Amniotic epithelial cell (primary cell): ENCODE data around the gene RAP2A.

Experiments
- DNase-seq: peaks from one replicate; pipeline ENCODE4 v3.0.0-alpha.2; 2010; ENCODE audit warnings: low read depth

The RAP2A gene

DNA sequence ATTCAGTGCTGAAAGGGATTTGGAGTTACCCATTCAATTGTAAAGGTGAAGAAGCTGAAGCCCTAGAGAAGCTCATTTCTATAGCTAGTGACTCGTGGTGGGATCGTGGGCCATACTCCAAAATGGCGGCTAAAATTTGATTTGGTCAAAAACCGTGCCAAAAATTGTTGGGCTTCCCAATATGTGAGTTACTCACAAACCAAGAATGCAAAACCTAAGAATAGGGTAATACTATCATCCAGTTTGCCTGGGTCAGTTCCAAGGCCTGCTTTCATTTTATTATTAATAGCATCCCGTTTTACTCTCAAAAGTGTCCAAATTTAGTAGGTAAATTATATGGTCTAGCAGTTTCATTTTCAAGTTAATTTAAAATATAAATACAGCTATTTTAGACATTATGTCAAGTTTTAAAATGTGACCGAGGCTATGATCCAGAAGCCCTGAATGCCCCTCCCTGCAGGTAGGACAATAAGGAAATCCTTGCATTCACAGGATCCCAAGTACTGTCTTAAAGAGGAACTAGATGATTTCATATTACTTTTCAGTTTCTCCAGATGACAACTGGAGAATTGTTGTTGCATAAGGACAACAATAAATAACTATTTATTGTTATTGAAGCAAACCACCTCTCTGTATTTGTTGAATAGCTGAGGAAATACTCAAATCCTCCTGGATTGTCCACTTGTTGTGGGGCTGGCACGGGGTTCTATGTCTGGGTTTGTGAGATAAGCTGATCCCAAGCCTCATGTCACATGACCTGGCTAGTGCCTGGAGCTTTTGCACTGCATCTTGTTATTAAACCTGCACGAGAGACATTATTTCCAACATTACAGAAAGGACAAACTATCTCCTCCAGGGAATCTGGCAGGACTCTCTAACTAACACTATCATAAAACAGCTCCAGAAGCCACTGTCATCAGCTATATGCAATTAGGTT, 11.6 kb upstream of the RAP2A start:
- no peak for DNase-seq

DNA sequence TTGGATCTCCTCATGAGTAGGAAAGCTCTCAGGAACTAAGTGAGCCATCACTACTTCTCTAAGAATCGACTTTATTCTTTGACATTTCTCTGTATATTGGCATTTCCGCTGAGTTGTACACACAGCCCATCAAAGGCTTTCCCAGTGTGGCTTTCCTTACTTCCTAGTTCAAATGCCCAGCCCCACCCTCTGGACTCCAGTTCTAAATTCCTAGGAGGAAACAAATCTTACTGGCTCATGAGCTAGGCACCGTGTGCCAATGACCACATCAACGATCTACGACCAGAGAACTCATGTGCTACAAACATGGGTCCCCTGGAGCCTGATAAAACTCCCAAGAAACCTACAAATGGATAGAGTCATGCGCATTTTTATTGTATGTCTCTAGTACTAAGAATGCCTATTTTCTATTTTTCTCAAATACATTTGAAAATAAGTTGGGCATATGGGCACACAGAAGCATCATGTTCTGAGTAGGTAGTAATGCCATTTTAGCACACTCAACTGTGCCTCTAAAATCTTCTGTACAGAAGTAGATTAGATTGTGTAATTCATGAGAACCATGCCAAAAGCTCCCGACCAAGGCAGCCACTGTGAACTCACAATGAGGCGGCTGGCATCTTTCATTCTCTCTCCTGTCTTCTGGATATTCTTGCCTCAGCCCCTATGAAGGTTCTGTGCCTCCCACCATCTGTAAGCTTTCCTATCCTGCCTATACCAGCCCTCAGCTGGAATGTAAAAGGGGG, 10.5 kb upstream of the RAP2A start:
- peak; percentile 15 for DNase-seq

DNA sequence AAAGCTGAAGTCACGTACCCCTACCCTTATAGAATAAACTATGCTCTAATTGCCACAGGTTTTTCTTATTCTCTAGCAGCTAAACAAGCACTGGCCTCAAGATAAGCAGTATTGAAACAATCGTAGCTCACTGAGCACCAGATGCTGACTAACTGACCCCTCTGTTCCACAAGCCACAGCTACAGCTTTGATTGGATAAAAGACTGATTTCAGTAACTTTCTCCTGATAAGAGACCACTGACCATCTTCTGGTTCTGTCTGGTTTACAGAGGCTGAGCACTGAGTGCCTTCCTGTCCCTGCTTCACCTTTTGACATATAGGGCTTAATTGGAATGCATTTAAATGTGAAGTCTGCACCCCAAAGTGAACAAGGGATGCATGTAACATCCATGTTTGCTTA, 8.4 kb upstream of the RAP2A start:
- peak; percentile 59 for DNase-seq

DNA sequence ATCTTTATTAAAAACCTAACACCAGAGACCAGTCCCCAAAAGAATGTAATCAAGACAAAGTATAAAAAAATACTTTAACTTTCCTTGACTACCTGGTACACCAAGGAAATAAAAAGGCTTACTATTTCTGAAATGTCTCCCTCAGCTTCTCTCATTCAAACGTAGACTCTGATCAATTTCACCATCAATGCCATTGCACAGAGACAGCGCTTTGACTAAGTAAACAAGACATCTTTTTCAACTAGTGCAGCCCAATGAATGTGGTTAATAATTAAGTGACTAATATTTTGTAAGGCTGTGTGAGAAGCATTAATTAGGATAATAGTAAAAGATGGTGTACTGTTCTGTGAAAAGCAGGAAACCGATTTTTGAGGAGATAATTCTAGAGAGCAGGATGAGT, 7.3 kb upstream of the RAP2A start:
- DNase-seq, result no peak

DNA sequence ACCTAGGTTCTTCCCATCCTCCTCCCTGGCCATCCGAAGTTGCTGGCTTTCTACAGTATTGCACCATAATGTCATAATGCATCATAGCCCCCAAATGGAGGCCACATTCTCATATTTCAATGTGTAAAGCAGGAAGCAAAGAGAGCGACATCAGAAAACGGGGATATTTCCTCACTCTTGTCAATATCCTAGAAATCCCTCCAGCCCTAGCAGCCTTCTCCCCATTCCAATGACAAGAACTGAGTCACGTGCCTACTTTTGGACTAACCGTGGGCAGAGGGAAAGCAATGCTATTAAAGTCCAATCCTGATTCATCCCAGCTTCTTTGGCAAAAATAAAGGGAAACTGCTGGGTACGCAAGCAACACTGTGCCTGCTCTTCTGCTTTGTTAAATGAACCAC, 4.3 kb upstream of the RAP2A start:
- DNase-seq, result no peak

DNA sequence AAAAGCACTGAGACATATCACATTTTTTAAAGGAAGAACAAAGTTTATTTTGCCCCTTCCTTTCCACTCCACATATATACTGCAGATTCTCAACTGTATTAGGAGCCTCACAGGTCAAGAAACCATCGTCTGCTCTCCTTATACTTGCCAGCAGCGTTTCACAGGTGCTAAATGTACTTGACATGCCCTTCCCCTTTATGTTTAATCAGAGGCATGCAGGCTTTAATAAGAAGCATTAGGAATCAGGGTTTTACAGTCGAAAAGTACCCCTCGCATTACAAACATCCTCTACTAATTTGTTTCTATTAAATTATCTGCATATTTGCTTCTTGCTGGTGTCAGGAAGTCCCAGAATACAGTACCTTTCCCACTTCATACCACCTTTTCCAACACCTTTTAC, 3.7 kb upstream of the RAP2A start:
- DNase-seq, result no peak

DNA sequence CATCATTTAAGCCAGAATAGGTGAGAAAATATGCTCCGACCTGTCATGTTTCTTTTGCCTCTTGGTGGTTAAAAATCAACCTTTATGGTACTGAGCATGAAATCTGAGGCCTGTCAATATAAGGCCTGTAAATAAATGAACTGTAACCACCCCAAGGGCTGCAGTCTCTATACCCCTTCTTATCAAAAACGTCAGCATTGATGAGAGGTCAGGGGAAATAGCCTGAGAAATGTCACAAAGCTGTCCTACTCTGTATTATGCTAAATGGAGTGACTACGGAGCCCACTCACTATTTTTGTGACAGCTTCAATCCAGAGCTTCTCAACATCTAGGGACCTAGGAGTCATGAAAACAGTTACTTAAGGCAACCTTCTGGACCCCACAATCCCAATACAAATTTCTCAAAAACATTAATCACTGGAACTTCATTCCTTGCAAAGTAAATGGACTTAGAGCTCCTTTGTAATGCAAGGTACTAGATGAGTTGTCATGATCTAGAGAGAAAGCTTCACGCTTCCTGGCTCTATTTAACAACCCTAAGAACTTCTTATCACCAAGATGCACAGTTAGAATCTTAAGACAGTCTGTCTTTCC, 2.7 kb upstream of the RAP2A start:
- DNase-seq, result no peak

DNA sequence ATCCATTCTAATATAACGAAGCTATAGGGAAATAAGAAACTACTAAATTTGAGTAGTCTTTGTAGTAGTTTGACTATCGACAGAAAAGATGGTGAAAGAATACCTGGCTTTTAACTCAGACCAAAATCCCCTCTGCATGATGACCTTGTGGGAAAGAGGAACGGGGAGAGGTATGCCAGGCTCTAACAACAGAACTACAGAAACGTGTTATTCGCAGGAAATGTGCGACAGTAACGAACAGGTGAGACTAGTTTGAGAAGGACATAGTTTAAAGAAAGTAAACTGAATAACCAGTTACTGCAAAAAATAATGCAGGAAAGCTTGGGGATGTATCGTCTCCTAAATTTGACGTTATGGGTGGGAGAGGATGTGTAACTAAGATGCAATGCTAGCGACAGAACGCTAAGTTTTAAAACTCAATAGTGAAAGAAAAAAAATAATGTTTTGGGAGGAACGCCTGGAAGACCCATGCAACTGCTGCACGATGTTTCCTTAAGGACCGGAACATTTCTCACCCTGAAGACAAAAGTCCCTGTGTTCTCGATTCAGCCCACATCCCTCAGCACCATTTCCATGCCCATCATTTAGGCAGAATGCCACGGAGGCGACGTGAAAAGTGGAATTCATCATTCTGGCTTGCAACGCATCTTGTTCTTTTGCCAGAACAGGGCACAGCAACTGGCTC, 1.6 kb upstream of the RAP2A start:
- no peak for DNase-seq

DNA sequence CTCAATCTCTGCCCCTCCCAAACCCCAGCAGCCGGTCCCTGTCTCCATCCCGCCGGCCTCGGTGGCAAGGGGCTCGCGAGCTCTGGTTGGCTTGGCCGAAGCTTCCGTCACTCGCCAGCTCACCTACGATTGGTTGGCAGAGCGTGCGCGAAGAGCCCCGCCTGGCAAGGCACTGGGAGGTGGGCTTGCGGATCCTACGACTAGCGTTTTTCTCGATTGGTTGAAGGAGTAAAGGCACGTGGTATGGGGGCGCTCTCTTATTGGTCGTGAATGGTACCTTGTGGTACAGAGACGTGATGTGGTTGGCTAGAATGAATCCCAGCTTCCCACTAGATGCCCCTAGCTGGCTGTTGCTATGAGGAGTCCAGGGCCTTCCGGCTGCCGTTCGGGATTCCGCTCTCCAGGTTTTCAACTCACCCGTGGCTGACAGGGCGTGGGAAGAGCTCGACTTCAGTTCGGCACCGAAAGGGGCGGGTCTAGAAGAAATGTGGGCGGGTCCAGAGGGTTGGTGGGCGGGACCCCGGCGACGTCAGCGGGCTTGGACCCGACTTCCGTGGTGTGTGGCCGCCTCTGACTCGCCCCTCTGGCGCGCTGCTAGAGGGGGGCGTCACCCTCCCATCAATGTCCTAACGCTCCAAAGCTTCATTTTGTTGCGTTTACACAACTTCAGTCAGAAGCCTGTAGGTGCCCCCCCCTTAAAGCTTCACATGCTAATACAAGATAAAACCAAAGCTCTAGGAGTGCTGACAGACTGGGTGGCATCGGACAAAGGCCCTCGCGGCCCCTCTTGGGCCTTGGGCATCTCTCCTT, 847 bp upstream of the RAP2A start:
- peak; percentile 100 for DNase-seq

DNA sequence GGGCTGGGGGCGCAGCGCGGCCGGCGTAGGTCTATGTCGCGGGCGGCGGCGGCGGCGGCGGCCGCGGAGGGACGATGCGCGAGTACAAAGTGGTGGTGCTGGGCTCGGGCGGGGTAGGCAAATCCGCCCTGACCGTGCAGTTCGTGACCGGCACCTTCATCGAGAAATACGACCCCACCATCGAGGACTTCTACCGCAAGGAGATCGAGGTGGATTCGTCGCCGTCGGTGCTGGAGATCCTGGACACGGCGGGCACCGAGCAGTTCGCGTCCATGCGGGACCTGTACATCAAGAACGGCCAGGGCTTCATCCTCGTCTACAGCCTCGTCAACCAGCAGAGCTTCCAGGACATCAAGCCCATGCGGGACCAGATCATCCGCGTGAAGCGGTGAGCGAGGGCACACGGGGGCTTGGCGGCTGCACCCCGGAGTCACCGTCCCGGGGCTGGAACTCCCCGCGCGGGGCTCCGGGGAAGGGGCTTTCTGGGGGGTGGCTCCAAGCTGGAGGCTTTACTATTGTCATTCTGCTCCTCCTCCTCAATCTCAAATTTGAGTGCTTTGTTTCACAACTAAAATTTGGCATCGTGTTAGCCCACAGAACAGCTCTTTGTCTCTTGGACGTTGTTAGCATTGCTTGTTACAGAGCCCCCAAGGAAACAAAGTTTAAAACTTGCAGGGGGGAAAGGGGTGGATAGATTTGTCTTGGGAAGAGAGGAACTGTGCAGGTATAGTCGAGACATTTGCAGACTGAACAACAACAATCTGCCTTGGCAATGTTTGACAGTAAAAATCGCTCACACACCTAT, 630 bp downstream of the RAP2A start:
- DNase-seq, result peak; percentile 13

DNA sequence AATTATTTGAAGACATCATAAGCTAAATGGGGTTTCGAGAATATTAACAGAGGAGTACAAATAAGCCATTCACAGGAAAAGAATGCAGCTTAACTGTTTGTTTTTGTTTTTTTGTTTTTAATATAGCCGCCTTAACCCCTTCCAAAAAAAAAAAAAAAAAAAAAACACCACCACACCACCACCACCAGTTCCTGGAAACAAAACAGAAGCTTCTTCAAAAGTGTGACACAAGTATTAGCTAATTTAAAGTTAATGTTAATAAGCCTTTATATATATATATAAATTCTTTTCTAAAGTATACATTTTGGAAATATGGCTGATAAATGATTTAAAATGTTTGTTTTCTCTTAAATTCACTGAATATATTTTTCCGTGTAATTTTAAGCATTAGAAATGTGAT, 1.4 kb downstream of the RAP2A start:
- DNase-seq, result no peak

DNA sequence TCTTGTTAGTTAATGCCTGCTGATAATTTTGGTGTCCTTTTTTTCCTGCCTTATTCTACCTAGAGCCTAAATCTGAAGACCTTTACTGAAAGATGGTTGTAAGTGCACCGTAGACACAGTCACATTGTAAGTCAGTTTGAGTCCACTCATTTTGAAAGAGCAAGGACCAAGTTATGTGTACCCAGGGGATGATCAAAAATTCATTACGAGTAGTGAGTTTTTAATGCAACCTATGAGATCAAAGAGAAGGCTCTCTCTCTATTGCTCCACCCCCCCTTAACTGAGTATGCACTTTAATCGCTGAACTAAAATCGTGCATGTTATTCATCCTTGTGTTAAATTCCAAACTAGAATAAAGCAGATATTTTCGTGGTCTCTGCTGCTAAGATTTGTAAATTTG, 1.8 kb downstream of the RAP2A start:
- no peak for DNase-seq

DNA sequence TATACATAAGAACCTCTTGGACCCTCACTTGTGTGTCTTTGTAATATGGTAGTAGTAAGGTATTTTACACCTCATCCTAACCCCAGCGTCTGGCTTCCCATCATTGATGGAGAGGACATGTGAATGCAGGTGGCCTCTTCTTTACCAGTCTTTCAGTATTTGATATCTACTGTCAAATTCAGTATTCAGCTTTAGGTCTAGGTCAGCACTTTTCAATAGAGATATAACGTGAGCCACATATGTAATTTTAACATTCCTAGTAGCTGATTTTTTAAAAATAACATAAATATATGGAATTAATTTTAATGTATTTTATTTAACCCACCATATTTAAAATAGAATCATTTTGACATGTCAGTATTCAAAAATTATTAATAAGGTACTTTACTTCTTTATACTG, 2.9 kb downstream of the RAP2A start:
- DNase-seq, result no peak

DNA sequence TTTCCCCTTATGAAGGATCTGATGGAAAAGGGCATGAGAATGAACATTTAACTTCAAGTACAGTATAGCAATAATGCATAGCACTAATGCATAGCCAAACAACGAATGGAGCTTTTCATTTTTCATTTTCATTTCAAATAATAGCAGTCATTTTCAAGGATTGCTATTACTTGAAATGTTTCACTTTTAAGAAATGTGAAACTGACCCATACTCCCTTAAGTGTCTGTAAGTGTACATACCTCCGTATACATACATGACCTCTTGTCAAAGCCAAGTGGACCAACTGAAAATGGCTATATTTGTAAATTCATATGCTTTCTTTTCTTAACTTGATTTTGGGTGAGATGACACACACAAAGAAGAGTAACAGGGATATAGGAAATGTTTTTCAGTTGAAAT, 3.8 kb downstream of the RAP2A start:
- no peak for DNase-seq

DNA sequence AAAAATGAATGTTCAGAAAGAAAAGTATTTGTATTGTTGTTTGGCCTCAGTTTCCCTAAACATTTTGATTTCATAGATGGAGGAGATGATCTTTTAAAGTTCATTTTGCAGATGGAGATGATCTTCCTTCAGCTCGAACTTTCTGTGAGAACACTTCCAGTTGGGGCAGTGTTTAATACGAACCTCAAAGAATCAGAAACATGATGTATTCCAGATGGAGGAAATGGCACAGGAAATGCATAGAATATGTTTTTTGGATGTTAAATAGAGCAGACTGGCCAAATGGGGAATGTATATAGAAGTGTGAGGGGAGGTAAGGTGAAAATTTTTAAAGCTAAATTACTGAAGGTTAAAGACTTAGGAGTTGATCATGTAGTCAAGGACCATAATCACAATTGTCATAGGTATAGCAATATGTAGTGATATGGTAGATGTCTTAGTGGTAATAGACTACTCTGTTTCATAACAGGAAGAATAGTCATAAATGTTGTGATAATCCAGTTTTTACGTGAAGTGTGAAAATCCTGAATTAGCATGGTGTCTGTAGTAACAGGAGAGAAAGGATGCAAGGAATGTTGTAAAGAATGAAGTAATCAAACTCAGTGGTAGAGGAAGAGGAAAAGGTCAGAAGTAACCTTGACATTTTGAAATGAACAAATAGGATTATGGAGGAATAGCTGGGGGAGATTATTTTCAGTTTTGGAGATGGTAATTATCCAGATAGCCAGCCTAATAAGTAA, 5.1 kb downstream of the RAP2A start:
- peak; percentile 28 for DNase-seq

DNA sequence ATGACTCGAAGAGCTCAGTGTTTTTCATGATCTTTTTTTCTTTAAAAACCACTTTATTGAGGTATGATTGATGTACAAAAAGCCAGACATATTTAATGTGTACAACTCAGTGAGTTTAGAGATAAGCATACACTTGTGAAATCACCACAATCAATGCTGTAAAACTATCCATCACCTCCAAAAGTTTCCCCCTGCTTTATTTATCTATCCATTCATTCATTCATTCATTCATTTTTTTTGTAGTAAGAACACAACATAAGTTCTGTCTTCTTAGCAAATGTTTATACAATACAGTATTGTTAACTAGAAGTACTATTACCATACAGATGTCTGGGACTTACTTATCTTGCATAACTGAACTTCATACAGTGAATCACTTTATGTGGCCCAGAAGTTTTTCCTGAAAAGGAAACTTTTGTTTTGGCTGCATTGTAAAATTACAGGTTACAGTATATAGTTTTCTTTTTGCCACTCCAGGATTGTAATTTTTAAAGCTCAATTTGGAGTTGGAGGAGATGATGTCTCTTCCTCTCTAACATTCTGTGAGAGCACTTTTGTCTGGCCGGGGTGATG, 6.7 kb downstream of the RAP2A start:
- peak; percentile 68 for DNase-seq

DNA sequence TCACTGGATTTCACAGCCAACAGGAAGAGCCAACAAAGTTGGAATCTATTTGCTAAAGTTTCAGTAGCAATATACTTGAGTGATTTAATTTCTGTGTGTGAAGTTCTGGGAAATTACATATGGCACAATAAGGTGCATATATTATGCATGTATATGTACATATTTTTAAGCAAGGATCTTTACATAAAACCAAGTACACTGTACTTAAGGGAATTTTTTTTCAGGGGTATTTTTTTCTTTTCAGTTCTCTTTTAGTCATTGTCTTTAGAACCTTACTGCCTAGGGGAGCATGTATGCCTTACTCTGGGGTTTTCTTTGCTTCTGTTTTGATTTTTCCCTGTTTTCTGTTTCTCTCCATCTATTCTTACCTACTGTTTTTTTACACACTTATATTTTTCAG, 7.4 kb downstream of the RAP2A start:
- DNase-seq, result no peak

DNA sequence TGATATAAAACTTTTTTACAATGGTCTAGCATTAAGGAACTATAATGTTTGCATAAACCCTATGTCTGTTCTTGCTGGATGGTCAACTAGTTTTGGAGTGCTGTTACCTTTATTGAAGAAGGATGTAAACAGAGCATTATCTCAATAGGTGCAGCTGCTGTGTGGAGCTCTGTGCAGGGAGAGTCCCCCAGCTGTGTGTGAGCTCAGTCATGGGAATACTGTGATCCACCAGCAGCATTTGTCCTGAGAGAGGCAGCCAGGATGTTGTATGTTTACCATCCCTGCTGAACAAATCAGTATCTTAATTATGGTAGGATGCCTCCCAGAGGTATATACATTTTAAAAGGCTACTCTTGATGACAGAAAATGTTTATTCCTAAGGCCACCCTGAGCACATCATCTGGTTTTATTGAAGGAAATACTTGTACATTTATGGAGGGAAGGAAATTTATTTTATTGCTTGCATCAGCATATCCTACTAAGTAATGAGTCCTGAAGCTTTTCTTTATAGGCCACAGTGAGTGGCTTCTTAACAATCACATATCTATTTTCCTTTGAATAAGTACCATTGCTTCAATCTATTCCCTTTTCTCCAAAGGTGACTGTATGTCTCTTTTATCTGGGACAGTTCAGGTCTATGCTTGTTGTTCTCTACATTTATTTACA, 11.7 kb downstream of the RAP2A start:
- no peak for DNase-seq

DNA sequence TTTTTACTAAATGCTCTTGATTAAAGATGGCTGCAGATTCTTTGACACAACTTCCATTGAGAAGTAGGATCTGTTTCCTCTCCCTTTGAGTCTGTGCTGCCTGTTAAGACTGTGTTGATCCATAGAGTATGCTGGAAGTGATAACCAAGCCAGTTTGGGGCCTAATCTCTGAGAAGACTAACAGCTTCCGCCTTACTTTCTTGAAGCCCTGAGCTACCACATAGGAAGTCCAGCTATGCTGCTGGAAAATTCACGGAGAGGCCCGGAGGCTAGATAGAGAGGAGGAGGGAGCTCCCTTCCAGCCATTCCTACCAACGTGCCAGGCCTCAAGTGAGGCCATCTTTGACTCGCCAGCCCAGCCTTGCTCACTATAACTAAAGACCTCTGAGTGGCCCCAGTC, 12.5 kb downstream of the RAP2A start:
- no peak for DNase-seq
